NCI-H2227 (cell line): ENCODE data around the gene SH2D3A.
"Not testable (repeated sequence)": the region's sequence is repeated elsewhere in the genome, so short reads cannot be mapped to it uniquely, and the experiment has no call there.

Source experiments
- DNase-seq: peaks from one replicate; lab custom pipeline; 2025; ENCODE audit not compliant: unreplicated experiment; lab: John Stamatoyannopoulos, UW

SH2D3A gene

DNA sequence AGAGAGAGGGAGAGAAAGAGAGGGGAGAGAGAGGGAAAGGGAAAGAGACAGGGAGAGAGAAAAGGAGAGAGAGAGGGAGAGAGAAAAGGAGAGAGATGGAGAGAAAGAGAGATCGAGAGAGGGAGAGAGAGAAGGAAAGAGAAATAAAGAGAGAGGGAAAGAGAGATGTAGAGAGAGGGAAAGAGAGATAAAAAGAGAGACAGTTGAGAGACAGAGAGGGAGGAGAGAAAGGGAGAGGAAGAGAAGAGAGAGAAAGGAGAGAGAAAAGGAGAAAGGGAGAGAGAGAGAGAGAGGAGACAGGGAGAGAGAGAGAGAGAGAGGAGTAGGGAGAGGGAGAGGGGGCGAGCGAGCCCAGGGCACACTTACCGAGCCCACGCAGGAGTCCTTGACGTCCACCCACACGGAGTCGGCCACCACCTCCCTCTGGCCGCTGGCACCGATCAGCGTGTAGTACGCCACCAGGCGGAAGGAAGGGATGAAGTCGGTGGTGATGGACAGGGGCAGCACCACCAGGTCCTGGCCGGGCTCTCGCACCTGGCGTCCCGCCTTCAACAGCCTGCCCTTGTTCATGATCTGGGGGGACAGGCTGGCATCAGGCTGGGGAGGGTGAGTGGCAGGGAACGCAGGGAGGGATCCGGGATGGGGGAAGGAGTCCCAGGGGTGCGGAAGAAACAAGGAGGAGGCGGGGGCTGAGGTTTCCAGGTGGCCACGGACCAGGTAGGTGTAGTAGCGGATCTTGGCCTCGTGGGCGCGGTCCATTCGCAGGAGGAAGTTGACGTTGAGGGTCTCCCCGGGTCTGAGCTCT lies 56.8 kb downstream of the SH2D3A start:
- no peak for DNase-seq

DNA sequence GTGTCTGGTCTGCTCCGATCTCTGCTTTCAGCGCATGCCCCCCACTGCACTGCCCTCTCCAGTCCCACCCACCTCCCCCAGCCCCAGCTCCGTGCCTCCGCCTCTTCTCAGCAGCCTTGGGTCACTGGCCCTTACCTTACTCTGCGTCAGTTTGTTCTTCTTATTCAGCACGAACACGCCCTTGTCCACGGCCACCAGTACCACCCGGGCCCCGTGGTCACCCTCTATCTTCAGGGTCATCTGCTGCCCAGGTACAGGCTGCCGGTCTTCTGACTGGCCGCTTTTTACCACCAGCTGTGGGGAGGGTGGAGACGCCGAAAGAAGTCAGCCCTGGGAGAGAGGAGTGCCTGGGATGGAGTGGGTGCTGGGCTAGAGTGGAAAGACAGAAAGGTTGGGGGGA lies 57.7 kb downstream of the SH2D3A start:
- DNase-seq, result no peak

DNA sequence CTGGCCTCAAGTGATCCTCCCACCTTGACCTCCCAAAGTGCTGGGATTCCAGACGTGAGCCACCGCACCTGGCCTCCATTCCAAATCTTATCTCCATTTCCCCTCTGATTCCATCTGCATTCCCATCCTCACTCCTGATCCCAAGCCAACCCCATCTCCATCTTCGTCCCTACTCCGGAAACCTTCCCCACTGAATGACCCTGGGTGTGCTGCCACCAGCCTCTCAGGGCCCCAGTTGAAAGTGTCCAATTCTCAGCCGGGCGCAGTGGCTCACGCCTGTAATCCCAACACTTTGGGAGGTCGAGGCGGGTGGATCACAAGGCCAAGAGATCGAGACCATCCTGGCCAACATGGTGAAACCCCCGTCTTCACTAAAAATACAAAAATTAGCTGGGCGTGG lies 58.3 kb downstream of the SH2D3A start:
- DNase-seq, result not testable (repeated sequence)

DNA sequence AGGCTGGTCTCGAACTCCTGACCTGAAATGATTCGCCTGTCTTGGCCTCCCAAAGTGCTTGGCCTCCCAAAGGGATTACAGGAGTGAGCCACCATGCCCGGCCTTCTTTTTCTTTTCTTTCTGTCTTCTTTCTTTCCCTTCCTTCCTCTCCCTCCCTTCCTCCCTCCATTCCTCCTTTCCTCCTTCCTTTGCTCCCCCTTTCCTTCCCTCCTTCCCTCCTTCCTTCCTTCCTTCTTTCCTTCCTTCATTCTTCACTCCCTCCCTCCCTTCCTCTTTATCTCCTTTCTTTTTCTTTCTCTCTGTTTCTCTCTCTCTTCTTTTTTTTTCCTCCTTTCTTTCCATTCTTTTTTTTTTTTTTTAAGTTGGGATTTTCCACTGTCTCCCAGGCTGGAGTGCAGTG lies 58.9 kb downstream of the SH2D3A start:
- no peak for DNase-seq

DNA sequence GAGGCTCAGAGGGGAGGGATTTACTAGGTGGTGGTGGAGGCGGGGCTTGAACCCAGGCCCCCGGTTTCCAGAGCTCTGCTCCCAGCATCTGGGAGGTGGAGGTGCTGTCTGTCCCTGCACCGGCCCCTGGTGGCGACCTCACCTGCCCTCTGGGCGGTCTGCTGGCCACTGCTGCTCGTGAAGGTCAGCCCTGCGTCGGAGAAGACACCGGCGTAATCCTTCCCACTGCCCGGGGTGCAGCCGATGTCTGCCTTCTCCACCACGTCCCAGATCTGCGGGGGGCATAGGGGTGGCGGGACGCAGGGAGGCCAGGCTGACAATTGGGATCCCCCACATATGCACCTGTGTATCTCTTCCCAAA lies 59.6 kb downstream of the SH2D3A start:
- DNase-seq, result no peak

DNA sequence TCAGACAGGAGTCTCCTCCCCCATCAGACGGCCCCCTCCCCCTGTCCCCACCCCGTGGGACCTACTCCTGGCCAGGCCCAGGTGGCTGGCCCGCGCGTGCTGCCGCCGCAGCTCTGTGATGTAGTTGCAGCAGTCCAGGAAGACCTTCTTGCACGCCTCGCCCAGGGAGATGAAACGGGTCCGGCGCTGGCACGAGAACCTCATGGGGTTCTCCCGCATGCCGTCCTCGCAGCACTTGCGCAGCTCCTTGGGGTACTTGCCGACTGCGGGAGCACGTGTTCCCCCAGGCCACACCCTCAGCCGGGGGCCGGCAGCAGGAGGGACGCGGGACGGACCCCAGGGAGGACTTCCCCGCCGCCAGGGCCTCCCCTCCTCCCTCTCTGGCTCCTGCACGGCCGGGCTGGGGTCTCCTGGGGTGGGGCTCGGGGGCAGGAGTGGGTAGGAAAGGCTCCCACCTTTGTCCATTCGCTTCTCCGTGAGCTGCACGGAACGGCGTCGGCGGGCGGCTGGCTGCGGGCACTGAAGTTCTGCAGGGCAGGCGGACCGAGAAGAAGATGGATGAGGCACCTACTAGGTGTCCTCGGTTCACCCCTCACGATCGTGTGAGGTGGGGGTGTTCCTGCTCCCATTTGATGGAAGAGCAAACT lies 60.1 kb downstream of the SH2D3A start:
- DNase-seq, result no peak

DNA sequence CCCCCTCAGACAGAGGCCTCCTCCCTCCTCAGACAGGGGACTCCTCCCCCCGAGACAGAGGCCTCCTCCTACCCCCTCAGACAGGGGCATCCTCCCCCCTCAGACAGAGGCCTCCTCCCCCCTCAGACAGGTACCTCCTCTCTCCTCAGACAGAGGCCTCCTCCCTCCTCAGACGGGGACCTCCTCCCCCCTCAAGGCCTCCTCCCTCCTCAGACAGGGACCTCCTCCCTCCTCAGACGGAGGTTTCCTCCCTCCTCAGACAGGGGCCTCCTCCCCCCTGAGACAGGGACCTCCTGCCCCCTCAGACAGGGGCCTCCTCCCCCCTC lies 60.6 kb downstream of the SH2D3A start:
- no peak for DNase-seq

DNA sequence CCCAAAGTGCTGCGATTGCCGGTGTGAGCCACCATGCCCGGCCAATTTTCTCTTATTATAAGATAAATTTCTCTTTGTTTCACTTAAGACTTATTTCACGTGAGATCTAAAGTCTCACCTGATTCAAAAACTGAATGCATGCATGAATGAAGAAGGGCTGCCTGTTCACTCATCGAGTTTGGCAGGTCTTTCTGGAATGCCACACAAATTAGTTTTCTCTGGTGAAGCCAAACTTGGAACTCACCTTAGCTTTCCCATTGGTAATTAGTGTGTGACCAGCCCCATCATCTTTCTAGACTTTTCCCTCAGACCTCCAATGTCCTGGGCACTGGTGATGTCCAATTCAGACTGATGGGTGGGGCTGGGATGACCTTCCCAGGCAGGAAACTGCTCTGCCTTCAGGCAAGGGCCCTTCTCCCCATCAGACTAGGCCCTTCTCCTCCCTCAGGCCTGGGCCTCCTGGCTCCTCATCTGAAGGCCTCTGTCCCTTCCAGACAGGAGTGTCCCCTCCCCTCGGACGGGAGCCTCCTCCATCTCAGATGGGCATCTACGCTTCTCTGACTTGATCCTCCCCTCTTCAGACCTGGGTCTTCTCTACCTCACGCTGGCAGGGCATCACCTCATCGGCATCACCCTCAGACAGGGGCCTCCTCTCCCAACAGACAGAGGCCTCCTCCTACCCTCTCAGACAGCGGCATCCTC lies 61.2 kb downstream of the SH2D3A start:
- no peak for DNase-seq
